Measurements from ENCODE around the gene TLR1. TPM values are rescaled to one million over a fixed set of nuclear protein-coding genes. Genes with fewer than 3 reads are reported as not detected.

The TLR1 gene
- total RNA-seq, 2 experiments from 2014 or later = 16.2 to 16.3 TPM

DNA sequence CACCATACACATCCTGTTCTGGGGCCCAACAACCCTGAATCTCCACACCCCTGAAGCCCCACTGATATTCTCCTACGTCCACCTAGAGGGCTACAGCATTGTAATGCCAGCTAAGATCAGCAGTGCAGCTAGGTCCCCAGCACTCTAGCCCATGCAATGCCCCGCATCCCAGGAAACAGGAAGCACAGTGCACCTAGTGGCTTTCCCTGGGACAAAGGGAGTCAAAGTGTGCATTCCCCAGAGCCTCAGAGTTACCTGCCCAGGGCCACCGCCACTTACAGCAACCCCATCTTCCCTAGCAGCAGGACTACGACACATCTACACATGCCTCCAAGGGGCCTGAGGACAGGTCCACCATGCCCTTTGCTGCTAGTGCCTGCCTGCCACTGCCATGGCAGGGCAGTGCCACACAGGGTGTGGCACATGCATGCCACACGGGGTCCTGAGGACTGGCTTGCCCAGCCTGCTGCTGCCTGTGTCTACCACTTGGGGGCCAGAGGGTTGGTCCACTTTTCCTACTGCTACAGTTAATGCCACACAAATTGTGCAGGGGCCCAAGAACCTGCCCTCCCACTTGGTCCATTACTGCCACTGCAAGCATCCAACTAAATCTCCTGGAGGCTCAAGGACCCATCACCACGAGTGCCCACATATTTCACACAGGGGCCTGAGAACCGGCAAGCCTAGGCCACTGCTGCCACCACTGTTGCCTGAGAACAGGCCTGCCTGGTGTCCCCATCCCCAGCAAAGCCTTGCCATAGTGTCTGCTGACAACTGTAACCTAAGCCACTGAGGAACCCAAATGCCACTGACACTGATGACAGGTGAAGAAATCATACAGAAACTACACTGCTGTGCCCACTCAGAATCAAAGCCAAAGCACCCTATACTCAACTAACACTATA, 28.3 kb upstream of the TLR1 start:
- TF ChIP-seq CTCF (IDR thresholded peaks at IDR 0.05) = no peak
- CTCF ChIA-PET = no interaction called here

GRCh38 chr4:38832206-38832605, 27.6 kb upstream of the TLR1 start:
- Mint-ChIP-seq H3K4me1 (ENCODE audit: low read depth) (peaks cover 4% of the 10 kb centered on the region), H3K27ac (no peak overlapping the region), H3K36me3 (ENCODE audit: low read depth) (peaks cover 9% of the 10 kb centered on the region), H3K27me3 (no peaks in the 10 kb centered on the region), H3K4me3 (no peak overlapping the region), H3K9me3 (peaks cover 12% of the 10 kb centered on the region)
- ATAC-seq (ENCODE audit: poor library complexity) = no peak
- Histone ChIP-seq H3K9me3 (ENCODE audit: control insufficient read depth in 1 of 2, insufficient read depth in 1 of 2, low read length in 2 of 2) (peaks cover 4 to 17% of the 10 kb centered on the region in 2 experiments), H3K27me3 (ENCODE audit: control insufficient read depth in 1 of 2, insufficient read depth in 2 of 2, low read length in 2 of 2) (no peaks in the 10 kb centered on the region), H3K4me3 (ENCODE audit: low read length) (no peak overlapping the region), H3K4me1 (ENCODE audit: insufficient read depth, low read length) (no peaks in the 10 kb centered on the region), H3K27ac (ENCODE audit: low read depth in 1 of 2, low read length in 2 of 2) (no peak overlapping the region), H3K36me3 (ENCODE audit: insufficient read depth, low read length) (no peaks in the 10 kb centered on the region)
- TF ChIP-seq CTCF (IDR thresholded peaks at IDR 0.05) = no peak
- no peak for DNase-seq
- intact Hi-C loops (cut with DNase I, micrococcal nuclease) = no loop called here
- ChIA-PET CTCF (no interaction called here), POLR2A (no interaction called here)

More for the DNA sequence above, 28.3 kb upstream of the TLR1 start:
- Mint-ChIP-seq H3K9me3 (peaks cover 12% of the 10 kb centered on the region), H3K27me3 (no peaks in the 10 kb centered on the region), H3K4me1 (ENCODE audit: low read depth) (peaks cover 11% of the 10 kb centered on the region), H3K36me3 (ENCODE audit: low read depth) (peaks cover 13% of the 10 kb centered on the region), H3K4me3 (no peak overlapping the region), H3K27ac (no peak overlapping the region)
- ATAC-seq (ENCODE audit: poor library complexity) = no peak
- Histone ChIP-seq H3K4me3 (ENCODE audit: low read length) (no peak overlapping the region), H3K4me1 (ENCODE audit: insufficient read depth, low read length) (no peaks in the 10 kb centered on the region), H3K27me3 (ENCODE audit: control insufficient read depth in 1 of 2, insufficient read depth in 2 of 2, low read length in 2 of 2) (no peaks in the 10 kb centered on the region), H3K36me3 (ENCODE audit: insufficient read depth, low read length) (no peaks in the 10 kb centered on the region), H3K27ac (ENCODE audit: low read depth in 1 of 2, low read length in 2 of 2) (no peak overlapping the region), H3K9me3 (ENCODE audit: control insufficient read depth in 1 of 2, insufficient read depth in 1 of 2, low read length in 2 of 2) (peaks cover 4 to 17% of the 10 kb centered on the region in 2 experiments)
- intact Hi-C loops (cut with DNase I, micrococcal nuclease) = no loop called here
- POLR2A ChIA-PET = no interaction called here
- DNase-seq = no peak

DNA sequence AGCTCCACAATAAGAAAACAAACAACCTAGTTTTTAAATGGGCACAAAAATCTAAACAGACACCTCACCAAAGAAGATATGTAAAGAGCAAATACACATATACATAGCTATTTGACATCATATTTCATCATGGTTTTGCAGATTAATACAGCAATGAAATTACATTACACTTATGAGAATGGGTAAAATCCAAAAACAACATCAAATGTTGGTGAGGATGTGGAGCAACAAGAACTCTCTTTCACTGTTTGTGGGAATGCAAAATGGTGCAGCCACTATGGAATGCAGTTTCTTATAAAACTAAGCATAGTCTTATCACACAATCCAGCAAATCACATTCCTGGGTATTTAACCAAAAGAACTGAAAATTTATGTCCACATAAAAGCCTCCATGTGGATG, 27.1 kb upstream of the TLR1 start:
- DNase-seq (no peak), ATAC-seq (ENCODE audit: poor library complexity) (no peak)
- Mint-ChIP-seq H3K4me1 (ENCODE audit: low read depth) (no peaks in the 10 kb centered on the region), H3K9me3 (peaks cover 12% of the 10 kb centered on the region), H3K27ac (no peak overlapping the region), H3K27me3 (no peaks in the 10 kb centered on the region), H3K36me3 (ENCODE audit: low read depth) (peaks cover 9% of the 10 kb centered on the region), H3K4me3 (no peak overlapping the region)
- Histone ChIP-seq H3K27ac (ENCODE audit: low read depth in 1 of 2, low read length in 2 of 2) (no peak overlapping the region), H3K9me3 (ENCODE audit: control insufficient read depth in 1 of 2, insufficient read depth in 1 of 2, low read length in 2 of 2) (peaks cover 4 to 17% of the 10 kb centered on the region in 2 experiments), H3K4me3 (ENCODE audit: low read length) (no peak overlapping the region), H3K36me3 (ENCODE audit: insufficient read depth, low read length) (no peaks in the 10 kb centered on the region), H3K27me3 (ENCODE audit: control insufficient read depth in 1 of 2, insufficient read depth in 2 of 2, low read length in 2 of 2) (no peaks in the 10 kb centered on the region), H3K4me1 (ENCODE audit: insufficient read depth, low read length) (no peaks in the 10 kb centered on the region)
- ChIA-PET POLR2A (no interaction called here), CTCF (interaction anchor here (0.8 kb wide), 1 partner anchor 24 kb away, joined by 3 read pairs; no protein-coding TSS in a partner anchor)
- intact Hi-C loops (cut with DNase I, micrococcal nuclease) = no loop called here
- TF ChIP-seq CTCF (IDR thresholded peaks at IDR 0.05) = no peak
